GM21526 (cell line): Measurements from ENCODE around the gene APOF.
"Not testable (repeated sequence)": the region's sequence is repeated elsewhere in the genome, so short reads cannot be mapped to it uniquely, and the experiment has no call there.

Experiments used
- ATAC-seq: cut with Tn5 transposase; IDR thresholded peaks from one replicate; pipeline ENCODE4 v1.9.1; 2021; ENCODE audit warnings: moderate library complexity; ENCODE audit not compliant: unreplicated experiment, low FRiP score

Gene APOF, protein sequence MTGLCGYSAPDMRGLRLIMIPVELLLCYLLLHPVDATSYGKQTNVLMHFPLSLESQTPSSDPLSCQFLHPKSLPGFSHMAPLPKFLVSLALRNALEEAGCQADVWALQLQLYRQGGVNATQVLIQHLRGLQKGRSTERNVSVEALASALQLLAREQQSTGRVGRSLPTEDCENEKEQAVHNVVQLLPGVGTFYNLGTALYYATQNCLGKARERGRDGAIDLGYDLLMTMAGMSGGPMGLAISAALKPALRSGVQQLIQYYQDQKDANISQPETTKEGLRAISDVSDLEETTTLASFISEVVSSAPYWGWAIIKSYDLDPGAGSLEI

DNA sequence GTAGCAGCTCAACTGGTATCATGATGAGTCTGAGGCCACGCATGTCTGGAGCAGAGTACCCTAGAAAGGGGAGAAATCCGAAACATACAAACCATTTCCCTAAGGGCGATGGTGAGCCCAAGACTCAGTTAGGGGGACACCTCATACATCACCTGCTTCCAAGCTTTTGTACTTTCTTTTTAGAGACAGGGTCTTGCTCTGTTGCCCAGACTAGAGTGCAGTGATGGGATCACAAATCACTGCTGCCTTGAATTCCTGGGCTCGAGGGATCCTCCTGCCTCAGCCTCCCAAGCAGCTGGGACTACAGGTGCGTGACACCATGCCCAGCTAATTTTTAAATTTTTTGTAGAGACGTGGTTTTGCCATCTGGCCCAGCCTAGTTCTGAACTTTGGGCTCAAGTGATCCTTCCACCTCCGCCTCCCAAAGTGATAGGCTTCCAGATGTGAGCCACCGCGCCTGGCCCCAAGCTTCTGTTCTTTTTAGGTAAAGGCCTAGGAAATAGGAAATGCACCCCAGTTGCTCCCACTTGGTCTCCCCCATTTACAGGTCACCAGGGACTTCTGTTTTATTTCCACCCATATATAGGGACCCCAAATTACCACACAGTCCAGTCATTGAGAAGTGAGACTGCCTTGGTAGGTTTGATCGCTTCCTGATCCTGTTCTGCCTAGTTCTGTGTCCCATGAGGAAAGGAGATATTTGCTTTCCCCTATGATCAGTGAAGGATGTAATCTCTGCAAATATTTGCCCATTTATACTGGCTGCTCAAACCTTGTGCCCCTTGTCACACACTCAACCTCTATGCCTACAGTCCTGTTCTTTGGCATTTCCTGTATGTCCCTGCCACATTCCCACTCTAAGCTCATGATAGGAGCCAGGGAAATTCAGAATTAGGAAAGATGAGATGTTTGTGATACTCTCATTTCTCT is at the start of gene APOF:
APOF (minus strand) TSS at position 728 of the 930 bp plus-strand sequence; CDS start at position 616, 112 bp downstream.
- no peak for ATAC-seq

DNA sequence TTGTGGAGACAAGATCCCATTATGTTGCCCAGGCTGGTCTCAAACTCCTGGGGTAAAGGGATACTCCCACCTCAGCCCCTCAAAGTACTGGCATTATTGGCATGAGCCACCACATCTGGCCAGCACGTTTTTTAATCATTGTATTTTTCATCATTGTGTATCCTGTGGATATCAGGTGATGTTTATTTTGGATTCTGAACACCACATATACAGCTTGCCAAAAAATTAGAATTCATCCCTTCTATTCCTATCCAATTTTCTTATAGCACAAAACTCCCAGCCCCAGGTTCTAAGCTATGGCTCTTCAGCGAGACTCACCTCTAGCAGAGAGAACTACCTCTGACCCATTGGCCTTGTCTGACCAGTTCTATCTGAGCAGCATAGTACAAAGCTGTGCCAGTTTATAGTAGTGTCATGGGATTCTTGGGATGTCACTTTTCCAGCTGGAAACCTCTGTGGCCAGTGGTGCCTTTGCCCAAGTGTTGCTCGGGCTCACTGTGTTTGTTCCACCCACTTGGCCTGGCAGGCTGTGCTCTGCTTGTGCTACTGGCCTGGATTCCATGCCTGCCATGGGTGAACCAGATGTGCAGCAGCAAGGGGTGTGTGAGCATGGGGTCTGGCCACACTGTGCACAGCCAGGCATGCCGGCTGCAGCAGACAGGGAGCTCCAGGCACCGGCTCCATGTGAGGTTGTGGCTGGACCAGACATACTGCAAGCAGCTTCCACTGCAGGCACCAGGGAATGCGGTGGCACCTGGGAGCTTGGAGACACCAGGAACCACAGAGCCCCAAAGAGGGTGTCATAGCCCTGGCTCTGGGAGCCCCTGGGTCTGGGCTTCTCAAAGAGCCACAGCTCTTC is 49.4 kb upstream of the APOF start:
- ATAC-seq: no peak

DNA sequence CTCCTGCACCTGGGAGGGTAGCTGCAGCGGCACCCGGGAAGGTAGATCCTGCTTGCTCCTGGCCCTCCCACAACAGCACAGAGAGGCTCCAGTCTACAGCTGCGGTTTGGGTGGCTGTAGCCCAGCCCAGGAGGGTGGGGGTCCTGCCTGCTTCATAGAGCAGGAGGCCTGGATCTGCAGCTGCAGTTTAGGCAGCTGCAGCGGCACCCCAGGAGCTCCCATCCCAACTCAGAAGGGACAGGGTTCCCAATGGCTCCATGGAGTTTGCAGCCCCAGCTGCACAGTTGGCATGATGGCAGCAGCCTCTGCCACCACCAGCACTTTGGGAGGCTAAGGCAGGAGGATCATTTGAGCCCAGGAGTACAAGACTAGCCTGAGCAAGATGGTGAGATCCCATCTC is 48.1 kb upstream of the APOF start:
- no peak for ATAC-seq

DNA sequence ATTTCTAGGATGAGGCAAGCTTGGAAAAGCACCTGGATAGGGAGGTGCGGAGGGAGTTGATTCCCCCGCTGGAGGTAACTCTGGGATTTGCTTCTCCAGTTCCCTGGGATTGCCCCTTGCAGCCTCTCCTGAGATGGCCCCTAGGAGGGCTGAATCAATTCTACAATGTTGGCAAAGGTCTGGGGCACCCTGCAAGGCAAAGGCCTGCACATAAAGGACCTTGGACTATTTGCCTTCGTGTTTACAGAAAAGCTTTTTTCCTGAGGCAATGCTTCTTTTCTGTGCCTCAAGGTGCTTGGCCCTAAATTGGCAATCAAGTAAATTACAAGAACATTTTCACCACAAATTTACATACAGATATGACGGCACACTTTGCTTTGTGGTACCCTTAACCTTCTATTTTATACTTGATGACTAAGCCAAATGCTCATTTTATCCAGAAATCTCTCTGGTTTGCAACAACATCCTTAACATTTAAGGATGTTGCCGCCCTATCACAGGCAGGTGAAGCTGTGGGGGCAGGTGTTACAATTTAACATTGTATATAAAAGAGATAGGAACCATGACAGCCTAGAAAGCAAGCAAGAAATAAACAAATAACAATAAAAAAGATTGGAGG is 46.3 kb upstream of the APOF start:
- no peak for ATAC-seq

DNA sequence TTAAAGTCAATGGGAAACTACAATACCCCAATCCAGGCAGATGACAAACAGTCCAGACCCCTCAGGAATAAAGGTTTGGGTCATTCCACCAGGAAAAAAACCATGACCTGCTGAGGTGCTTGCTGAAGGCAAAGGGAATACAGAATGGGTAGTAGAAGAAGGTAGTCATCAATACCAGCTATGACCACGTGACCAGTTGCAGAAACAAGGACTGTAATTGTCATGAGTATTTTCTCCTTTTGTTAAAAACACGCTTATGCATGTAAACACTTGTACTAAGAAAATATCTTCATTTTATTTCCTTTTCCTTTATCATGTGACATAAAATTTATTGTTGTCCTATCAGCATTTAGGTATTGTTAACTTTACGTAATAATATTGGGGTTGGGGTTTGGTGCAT is 41.6 kb upstream of the APOF start:
- ATAC-seq: not testable (repeated sequence)

DNA sequence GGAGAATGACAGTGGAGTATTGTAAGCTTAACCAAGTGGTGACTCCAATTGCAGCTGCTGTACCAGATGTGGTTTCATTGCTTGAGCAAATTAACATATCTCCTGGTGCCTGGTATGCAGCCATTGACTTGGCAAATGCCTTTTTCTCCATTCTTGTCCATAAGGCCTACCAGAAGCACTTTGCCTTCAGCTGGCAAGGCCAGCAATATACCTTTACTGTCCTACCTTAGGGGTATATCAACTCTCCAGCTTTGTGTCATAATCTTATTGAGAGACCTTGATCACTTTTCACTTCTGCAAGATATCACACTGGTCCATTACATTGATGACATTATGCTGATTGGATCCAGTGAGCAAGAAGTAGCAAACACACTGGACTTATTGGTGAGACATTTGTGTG is 39.0 kb upstream of the APOF start:
- ATAC-seq: not testable (repeated sequence)

DNA sequence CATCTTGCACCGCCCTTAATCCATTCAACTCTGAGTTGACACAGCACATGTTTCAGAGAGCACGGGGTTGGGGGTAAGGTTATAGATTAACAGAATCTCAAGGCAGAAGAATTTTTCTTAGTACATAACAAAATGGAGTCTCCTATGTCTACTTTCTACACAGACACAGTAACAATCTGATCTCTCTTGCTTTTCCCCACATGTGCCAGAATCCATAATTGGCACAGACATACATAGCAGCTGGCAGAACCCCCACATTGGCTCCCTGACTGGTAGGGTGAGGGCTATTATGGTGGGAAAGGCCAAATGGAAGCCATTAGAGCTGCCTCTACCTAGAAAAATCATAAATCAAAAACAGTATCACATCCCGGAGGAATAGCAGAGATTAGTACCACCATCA is 38.5 kb upstream of the APOF start:
- not testable (repeated sequence) for ATAC-seq

DNA sequence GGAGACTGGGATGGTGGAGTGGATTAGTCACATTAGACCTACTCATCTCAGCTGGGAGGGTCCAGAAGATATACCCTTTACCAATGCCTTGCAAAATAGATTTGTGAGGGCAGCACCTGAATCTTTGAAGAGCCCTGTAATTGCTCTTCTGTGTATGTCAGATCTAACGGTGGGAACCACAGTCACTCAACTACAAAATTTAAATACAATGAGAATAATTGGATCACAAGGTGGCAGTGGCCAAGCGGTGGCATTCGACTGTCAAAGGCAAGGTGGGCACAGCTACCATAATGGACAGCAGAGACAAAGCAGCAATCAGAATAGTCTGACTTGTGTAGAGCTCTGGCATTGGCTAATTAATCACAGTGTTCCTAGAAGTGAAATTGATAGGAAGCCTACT is 36.8 kb upstream of the APOF start:
- ATAC-seq: not testable (repeated sequence)

DNA sequence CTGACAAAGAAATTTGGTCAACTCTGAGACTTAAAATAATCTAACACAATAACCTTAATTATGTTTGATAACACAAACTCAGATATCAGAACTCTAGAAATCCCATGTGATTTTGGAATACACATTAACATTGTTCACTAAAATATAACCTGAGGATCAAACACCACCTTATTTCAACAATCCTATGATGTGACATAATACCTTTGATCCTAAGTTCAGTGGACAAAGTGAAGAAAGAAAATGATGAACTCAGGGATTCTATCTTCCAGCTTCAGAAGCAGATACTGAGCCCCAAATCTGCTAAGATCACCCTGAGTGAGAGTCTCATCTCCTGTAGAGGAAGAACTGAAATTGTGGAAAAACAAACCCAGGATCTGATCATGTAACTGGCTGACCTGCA is 35.7 kb upstream of the APOF start:
- no peak for ATAC-seq

DNA sequence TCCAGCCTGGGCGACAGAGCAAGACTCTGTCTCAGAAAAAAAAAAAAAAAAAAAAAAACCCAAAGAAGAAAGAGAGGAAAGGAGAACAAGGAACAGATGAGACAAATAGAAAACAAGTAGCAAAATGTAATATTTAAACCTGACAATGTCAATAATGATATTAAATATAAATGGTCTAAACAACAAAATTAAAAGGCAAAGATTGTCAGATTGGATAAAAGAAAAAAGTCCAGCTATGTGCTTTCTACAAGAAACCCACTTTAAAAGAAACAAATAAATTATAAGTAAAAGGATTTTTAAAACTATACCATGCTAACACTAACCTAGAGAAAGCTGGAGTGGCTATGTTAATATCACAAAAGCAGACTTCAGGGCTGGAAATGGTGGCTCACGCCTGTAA is 29.7 kb upstream of the APOF start:
- no peak for ATAC-seq

DNA sequence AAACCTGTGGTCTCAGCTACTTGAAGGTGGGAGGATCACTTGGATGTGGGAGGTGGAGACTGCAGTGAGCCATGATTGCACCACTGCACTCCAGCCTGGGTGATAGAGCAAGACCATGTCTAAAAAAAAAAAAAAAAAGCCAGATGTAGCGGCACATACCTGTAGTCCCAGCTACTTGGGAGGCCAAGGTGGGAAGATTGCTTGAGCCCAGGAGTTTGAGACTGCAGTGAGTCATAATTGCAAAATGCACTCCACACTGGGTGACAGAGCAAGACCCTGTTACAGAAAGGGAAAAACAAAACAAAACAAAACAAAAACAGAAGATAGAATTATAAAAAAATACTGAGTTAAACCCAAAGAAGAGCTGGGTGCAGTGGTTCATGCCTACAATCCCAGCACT is 29.1 kb upstream of the APOF start:
- ATAC-seq: no peak

DNA sequence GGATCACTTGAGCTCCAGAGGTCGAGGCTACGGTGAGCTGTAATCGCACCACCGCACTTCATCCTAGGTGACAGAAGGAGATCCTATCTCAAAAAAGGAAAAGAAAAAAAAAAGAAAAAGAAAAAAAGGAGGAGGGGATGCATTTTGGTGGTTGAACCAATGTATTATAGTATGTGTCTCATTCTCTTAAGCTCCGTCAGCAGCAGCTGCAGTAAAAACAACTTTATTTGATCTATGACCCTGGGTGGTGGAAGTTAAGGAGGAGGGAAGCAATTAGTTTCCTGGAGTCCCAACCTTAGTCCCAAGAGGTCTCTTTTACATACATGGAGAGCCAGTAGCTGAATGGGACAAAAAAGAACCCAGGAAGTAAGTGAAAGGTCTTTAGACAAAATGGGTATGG is 26.8 kb upstream of the APOF start:
- no peak for ATAC-seq

DNA sequence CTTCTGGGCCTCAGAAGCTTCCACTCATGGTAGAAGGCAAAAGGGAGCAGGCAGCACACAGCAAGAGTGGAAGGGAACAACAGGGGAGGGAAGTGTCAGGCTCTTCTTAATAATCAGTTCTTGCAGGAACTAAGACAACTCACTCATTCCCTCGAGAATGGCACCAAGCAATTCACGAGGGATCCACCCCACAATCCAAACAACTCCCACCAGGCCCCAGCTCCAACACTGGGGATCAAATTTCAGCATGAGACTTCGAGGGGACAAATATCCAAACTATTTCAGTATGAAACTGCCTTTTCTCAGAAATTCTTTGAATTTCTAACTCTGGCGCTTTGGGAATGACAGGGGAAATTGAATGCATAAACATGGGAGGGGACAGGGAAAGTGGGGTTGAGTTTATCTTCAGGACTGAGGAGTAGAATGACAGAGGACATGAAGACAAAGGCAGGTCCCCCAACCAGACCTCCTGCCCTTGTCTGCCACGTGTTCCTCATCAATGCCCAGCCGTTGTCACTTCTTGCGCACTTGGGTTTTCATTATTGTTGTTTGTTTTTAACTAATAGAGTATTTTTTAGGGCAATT is 24.6 kb upstream of the APOF start:
- ATAC-seq: no peak

DNA sequence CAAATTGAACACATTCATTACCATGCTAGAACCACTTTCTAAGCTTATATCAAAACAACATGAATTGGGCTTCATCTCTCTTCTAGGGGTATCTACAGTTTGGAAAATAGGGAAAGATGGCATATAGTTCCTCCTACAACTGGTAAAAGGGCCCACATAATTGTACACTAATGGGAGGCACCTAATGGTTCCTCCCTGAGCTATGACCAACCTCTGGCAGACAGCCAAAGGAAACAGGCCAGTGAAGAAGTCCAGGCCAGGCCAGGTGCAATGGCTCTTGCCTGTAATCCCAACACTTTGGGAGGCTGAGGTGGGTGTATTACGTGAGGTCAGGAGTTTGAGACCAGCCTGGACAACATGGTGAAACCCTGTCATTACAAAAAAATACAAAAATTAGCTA is 23.2 kb upstream of the APOF start:
- no peak for ATAC-seq

DNA sequence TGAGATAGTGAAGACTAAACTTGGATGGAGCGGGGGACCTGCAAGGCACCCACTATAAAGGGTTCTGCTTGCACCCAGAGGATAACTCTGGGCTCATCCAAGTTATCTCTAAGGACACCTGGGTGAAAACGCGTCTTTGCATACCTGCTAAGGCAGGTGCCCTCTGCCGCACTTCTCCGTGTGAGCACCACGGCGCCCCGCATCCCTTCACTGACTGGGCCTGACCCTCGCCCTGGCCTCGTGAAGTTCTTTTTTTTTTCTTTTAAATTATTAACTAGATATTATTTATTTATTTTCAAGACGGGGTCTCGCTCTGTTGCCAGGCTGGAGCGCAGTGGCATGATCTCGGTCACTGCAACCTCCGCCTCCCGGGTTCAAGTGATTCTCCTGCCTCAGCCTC is 20.0 kb upstream of the APOF start:
- no peak for ATAC-seq

DNA sequence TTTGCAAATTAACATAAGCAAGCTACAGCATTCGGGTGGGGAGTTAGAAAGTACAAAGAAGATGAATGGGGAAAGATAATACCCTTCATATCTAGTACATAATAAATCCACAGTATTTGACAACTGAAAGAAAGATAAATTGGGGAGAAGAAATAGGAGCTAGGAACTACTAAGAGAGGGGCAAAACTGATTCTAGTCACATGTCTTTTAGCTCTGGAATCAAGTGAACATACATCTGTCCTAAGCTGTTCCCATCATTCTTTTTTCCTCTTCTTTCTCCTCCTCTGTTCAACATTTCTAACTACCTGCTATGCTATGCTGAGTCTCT is 15.3 kb upstream of the APOF start:
- ATAC-seq: no peak

DNA sequence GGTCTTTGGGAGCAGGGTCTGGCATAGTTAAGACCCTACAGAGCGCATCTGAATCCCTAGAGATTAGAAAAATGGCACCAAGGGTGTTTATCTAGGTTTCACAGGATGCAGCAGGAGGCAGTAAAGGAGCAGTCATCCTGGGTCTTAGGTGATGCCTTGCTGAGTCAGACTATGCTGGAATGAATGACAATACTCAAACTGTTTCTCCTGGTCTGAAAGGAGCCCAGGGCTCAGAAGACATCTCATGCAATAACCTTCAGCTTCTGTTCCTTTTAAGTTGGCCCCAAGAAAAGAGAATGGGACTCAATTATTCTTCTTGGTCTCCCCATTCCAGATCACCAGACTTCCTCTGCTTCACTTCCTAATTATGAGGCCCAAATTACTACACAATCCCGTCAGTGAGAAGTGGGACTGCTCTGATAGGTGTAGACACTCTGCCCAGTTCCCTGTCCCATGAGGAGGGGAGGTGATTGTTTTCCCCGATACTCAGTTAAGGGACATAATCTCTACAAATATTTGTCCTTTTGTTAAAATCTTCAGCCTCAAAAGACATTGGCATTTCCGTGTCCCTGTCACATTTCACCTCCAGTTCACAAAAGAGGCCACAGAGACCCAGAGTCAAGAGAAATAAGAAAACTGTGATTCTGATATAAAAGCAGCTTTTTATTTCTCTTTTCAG is 14.8 kb upstream of the APOF start:
- no peak for ATAC-seq

DNA sequence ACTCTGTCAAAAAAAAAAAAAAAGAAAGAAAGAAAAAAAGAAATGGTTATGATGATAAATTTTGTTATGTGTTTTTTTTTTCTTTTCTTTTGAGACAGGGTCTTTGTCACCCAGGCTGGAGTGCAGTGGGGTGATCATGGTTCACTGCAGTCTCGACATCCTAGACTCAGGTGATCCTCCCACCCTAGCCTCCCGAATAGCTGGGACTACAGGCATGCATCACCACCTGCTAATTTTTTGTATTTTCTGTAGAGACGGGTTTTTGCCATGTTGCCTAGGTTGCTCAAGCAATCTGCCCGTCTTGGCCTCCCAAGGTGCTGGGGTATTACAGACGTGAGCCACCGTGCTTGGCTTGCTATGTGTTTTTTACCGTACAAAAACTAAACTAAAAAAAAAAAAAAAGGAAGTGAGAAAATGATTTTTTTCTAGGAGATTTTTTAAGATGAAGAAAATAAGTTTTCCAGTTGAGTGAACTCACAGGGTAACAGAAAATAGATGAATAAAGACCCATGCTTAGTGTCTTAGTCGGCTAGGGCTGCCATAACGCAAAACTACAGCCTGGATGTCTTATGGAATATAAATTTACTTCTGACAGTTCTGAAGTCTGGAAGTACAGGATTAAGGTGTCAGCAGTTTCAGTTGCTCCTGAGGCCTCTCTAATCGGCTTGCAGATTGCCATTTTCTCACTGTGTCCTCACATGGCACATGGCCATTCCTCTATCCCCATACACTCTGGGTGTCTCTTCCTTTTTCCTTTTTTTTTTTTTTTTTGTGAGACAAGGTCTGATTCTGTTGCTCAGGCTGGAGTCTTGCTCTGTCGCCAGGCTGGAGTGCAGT is 13.2 kb upstream of the APOF start:
- peak; percentile 64 for ATAC-seq
